Measurements from ENCODE around the gene AGAP2.
A peak's percentile ranks its signal among the peaks of the same experiment; 100 is the strongest.

AGAP2 gene

DNA sequence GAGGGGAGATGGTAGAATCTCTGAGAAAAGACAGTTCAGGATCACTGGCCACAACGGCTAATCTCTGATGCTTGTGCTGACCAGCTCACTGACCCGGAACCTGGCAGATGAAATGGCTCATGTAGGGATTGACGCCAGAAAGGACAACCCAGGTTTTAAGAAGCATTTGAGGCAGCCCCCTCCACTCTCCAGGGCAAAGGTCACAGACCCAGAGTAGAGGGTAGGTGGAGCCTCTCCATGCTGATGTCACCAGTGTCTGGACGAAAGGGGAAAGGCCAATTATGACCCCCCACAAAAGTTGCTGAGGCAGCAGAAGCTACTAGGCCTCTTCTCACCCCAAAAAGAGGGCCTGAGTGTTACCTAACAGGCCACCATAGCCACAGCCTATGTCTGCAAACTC is 32.2 kb upstream of the AGAP2 start:
- H3K4me1 ChIP-seq (ENCODE audit: insufficient read depth, low read length, poor library complexity, severe bottlenecking) = peaks cover 11% of the 10 kb centered on the region
- peak overlapping the region; percentile 95 for H3K4me2 ChIP-seq (ENCODE audit: low read depth, low read length, poor library complexity, severe bottlenecking)
- H3K36me3 ChIP-seq (ENCODE audit: insufficient read depth, low read length) = no peaks in the 10 kb centered on the region
- no peak overlapping the region for H2AFZ ChIP-seq (ENCODE audit: low read length)
- H3K9me2 ChIP-seq (replicated peaks; ENCODE audit: low read depth, low read length) = no peaks in the 10 kb centered on the region
- H3K79me2 ChIP-seq (ENCODE audit: insufficient read depth, low read length) = peaks cover 17% of the 10 kb centered on the region
- H3K9me3 ChIP-seq (ENCODE audit: insufficient read depth, low read depth, low read length) = no peaks in the 10 kb centered on the region
- H3F3A ChIP-seq (ENCODE audit: low read depth) = no peaks in the 10 kb centered on the region
- H3K4me3 ChIP-seq (ENCODE audit: low read length, poor library complexity, severe bottlenecking) = peak overlapping the region; percentile 80
- peak overlapping the region; percentile 95 for H3K9ac ChIP-seq (ENCODE audit: low read depth, low read length, poor library complexity, severe bottlenecking)
- TF ChIP-seq, protein P1, sequence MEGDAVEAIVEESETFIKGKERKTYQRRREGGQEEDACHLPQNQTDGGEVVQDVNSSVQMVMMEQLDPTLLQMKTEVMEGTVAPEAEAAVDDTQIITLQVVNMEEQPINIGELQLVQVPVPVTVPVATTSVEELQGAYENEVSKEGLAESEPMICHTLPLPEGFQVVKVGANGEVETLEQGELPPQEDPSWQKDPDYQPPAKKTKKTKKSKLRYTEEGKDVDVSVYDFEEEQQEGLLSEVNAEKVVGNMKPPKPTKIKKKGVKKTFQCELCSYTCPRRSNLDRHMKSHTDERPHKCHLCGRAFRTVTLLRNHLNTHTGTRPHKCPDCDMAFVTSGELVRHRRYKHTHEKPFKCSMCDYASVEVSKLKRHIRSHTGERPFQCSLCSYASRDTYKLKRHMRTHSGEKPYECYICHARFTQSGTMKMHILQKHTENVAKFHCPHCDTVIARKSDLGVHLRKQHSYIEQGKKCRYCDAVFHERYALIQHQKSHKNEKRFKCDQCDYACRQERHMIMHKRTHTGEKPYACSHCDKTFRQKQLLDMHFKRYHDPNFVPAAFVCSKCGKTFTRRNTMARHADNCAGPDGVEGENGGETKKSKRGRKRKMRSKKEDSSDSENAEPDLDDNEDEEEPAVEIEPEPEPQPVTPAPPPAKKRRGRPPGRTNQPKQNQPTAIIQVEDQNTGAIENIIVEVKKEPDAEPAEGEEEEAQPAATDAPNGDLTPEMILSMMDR (conservative IDR thresholded peaks at IDR 0.05; ENCODE audit: low read length) = no peak
- TF ChIP-seq EZH2phosphoT487 (IDR thresholded peaks at IDR 0.05; ENCODE audit: borderline replicate concordance) = no peak
- H3K27me3 ChIP-seq (ENCODE audit: insufficient read depth, low read length, poor library complexity, severe bottlenecking) = no peaks in the 10 kb centered on the region
- H4K20me1 ChIP-seq (ENCODE audit: insufficient read depth, low read length, poor library complexity, severe bottlenecking) = no peaks in the 10 kb centered on the region

DNA sequence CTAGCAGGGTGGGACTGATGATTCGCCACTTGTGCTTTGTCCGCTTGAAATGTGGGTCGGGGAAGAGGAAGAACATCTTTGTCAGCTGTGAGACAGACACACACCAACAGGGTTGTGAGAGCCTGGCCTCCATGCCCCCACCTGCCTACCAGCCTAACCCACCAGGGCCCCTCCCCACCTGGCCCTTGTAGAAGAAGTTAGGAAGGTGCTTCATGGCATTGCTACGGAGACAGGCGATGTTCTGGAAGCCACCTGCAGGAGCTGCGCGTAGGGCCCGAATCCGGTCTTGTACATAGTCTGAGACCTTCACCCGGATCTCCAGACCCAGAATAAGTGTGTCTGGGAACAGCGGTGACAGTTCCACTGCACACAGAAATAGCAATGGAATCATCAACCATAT is 31.1 kb upstream of the AGAP2 start:
- TF ChIP-seq, protein P1 (conservative IDR thresholded peaks at IDR 0.05; ENCODE audit: low read length) = no peak
- no peak for TF ChIP-seq EZH2phosphoT487 (IDR thresholded peaks at IDR 0.05; ENCODE audit: borderline replicate concordance)
- Histone ChIP-seq H3K4me2 (ENCODE audit: low read depth, low read length, poor library complexity, severe bottlenecking) (no peak overlapping the region), H4K20me1 (ENCODE audit: insufficient read depth, low read length, poor library complexity, severe bottlenecking) (no peaks in the 10 kb centered on the region), H3K9me3 (ENCODE audit: insufficient read depth, low read depth, low read length) (no peaks in the 10 kb centered on the region), H3K27me3 (ENCODE audit: insufficient read depth, low read length, poor library complexity, severe bottlenecking) (no peaks in the 10 kb centered on the region), H3K79me2 (ENCODE audit: insufficient read depth, low read length) (peaks cover 17% of the 10 kb centered on the region), H3K36me3 (ENCODE audit: insufficient read depth, low read length) (no peaks in the 10 kb centered on the region), H3K9ac (ENCODE audit: low read depth, low read length, poor library complexity, severe bottlenecking) (no peak overlapping the region), H3K9me2 (replicated peaks; ENCODE audit: low read depth, low read length) (no peaks in the 10 kb centered on the region), H2AFZ (ENCODE audit: low read length) (no peak overlapping the region), H3F3A (ENCODE audit: low read depth) (no peaks in the 10 kb centered on the region), H3K4me3 (ENCODE audit: low read length, poor library complexity, severe bottlenecking) (no peak overlapping the region), H3K4me1 (ENCODE audit: insufficient read depth, low read length, poor library complexity, severe bottlenecking) (peaks cover 11% of the 10 kb centered on the region)

DNA sequence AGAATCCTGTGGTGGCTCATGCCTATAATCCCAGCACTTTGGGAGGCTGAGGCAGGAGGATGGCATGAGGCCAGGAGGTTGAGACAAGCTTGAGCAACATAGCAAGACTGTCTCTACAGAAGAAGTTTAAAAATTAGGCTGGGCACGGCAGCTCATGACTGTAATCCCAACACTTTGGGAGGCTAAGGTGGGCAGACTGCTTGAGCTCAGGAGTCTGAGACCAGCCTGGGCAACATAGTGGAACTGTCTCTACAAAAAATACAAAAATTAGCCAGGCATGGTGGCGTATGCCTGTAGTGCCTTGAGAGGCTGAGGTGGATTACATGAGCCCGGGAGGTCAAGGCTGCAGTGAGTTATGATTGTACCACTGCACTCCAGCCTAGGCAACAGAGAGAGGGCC is 29.3 kb upstream of the AGAP2 start:
- Histone ChIP-seq H3K4me3 (ENCODE audit: low read length, poor library complexity, severe bottlenecking) (no peak overlapping the region), H3K79me2 (ENCODE audit: insufficient read depth, low read length) (peaks cover 11% of the 10 kb centered on the region), H4K20me1 (ENCODE audit: insufficient read depth, low read length, poor library complexity, severe bottlenecking) (no peaks in the 10 kb centered on the region), H3K9me3 (ENCODE audit: insufficient read depth, low read depth, low read length) (no peaks in the 10 kb centered on the region), H3F3A (ENCODE audit: low read depth) (no peaks in the 10 kb centered on the region), H3K36me3 (ENCODE audit: insufficient read depth, low read length) (no peaks in the 10 kb centered on the region), H3K9ac (ENCODE audit: low read depth, low read length, poor library complexity, severe bottlenecking) (no peak overlapping the region), H2AFZ (ENCODE audit: low read length) (no peak overlapping the region), H3K9me2 (replicated peaks; ENCODE audit: low read depth, low read length) (no peaks in the 10 kb centered on the region), H3K27me3 (ENCODE audit: insufficient read depth, low read length, poor library complexity, severe bottlenecking) (no peaks in the 10 kb centered on the region), H3K4me1 (ENCODE audit: insufficient read depth, low read length, poor library complexity, severe bottlenecking) (peaks cover 11% of the 10 kb centered on the region), H3K4me2 (ENCODE audit: low read depth, low read length, poor library complexity, severe bottlenecking) (no peak overlapping the region)
- TF ChIP-seq, protein P1 (conservative IDR thresholded peaks at IDR 0.05; ENCODE audit: low read length) = no peak
- TF ChIP-seq EZH2phosphoT487 (IDR thresholded peaks at IDR 0.05; ENCODE audit: borderline replicate concordance) = no peak

Measured in Loucy (cell line).